ENCODE measurements around the gene VSIG4. TPM values are rescaled to one million over a fixed set of nuclear protein-coding genes. Genes with fewer than 3 reads are reported as not detected.

The VSIG4 gene
- total and polyA plus RNA-seq, 7 donors, result 5.8 to 24.5 (median 13.4) TPM

DNA sequence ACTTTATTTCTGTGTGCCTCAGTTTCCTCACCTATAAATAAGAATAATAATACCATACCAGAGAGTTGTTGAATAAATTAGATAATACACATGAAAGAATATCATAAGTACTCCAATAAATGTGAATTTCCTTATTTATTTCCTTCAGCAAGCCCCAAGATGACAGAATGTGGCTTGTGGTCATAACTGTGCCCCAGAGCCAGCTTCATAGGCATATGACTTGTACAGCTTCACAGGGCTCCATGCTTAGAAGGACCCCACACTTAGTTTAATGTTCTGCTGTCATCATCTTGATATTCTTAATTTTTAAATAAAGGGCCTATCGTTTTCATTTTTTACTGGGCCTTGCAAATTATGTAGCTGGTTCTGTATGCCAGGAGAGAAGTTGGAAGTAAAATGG lies 25.3 kb downstream of the VSIG4 start:
- H3K36me3 ChIP-seq (ENCODE audit: insufficient read depth in 1 of 2, low read depth in 1 of 2), result no peaks in the 10 kb centered on the region
- no peaks in the 10 kb centered on the region for H3K27me3 ChIP-seq (ENCODE audit: insufficient read depth in 3 of 3, low read length in 2 of 3)

DNA sequence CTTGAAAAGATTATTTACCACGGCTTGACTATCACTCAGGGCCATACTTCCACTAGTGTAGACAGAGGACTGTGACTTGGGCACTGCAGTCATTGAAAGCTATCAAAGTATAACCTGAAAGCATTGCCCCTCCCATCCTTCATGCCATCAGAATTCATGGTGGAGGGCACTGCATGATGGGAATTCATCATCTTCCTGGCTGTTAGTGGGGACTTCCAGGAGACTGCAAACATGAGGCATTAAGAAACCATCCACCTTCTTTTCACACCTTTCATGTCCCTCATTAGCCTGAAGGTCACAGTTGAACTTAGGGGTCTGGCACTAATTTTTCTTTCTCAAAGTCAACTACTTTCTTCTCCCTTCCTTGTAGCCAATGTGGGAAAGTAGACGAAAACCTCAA lies 25.8 kb downstream of the VSIG4 start:
- no peak for DNase-seq
- H3K27ac ChIP-seq, result no peak overlapping the region
- no peaks in the 10 kb centered on the region for H3K27me3 ChIP-seq (ENCODE audit: insufficient read depth in 3 of 3, low read length in 2 of 3)
- no peak overlapping the region for H3K4me3 ChIP-seq
- no peak for ATAC-seq
- H3K36me3 ChIP-seq (ENCODE audit: insufficient read depth in 1 of 2, low read depth in 1 of 2), result no peaks in the 10 kb centered on the region
- TF ChIP-seq, protein P1, sequence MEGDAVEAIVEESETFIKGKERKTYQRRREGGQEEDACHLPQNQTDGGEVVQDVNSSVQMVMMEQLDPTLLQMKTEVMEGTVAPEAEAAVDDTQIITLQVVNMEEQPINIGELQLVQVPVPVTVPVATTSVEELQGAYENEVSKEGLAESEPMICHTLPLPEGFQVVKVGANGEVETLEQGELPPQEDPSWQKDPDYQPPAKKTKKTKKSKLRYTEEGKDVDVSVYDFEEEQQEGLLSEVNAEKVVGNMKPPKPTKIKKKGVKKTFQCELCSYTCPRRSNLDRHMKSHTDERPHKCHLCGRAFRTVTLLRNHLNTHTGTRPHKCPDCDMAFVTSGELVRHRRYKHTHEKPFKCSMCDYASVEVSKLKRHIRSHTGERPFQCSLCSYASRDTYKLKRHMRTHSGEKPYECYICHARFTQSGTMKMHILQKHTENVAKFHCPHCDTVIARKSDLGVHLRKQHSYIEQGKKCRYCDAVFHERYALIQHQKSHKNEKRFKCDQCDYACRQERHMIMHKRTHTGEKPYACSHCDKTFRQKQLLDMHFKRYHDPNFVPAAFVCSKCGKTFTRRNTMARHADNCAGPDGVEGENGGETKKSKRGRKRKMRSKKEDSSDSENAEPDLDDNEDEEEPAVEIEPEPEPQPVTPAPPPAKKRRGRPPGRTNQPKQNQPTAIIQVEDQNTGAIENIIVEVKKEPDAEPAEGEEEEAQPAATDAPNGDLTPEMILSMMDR (IDR thresholded peaks at IDR 0.05), result no peak
- WGBS, 3 donors, result 38 to 72% (median 64%) methylated on average over 2 of the region's 2 CpGs
- H3K9me3 ChIP-seq, result no peaks in the 10 kb centered on the region
- intact Hi-C loops (cut with DNase I), result no loop called here
- H3K4me1 ChIP-seq, result no peaks in the 10 kb centered on the region

More for the DNA sequence above, 25.3 kb downstream of the VSIG4 start:
- TF ChIP-seq, protein P1 (IDR thresholded peaks at IDR 0.05), result no peak
- no peak for DNase-seq
- Histone ChIP-seq H3K9me3 (no peaks in the 10 kb centered on the region), H3K4me1 (no peaks in the 10 kb centered on the region), H3K27ac (no peak overlapping the region), H3K4me3 (no peak overlapping the region)
- 21 to 89% (median 53%) methylated on average over 1 of the region's 1 CpG for WGBS, 3 donors
- intact Hi-C loops (cut with DNase I), result no loop called here
- no peak for ATAC-seq

DNA sequence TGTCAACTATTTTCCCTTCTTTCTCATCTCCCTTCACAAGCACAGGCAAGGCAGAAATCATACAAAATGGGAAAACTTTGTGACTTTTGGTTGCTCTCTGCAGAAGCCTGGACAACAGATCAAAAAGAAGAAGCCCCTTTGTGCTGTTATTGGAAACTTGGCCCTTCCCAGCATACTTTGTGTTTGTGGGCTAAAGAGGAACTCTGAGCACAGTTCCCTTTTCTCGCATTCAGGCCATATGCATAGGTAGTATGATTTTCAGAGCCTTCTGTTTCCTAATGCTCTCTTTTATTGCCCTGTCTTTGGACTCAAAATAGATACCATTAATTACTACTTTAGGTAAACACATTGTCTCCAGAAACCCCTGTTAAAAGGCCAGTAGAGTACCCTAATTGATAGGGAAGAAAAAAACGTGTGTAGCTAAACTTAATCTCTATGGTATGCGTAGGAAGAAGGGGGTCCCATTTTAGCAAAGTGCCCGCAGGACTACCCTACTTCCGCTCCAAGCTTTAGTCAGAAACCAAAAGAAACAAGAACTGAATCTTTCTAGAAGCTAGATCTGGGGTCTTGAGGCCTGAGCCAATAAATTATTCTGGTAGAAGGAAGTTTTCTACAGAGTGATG lies 26.6 kb downstream of the VSIG4 start:
- TF ChIP-seq, protein P1 (IDR thresholded peaks at IDR 0.05), result no peak
- no peak overlapping the region for H3K4me3 ChIP-seq
- ATAC-seq (no peak), DNase-seq (no peak)
- intact Hi-C loops (cut with DNase I), result no loop called here
- H3K4me1 ChIP-seq, result no peaks in the 10 kb centered on the region
- H3K9me3 ChIP-seq, result no peaks in the 10 kb centered on the region
- WGBS, 3 donors, result 75 to 77% (median 76%) methylated on average over 5 of the region's 5 CpGs
- H3K36me3 ChIP-seq (ENCODE audit: insufficient read depth in 1 of 2, low read depth in 1 of 2), result no peaks in the 10 kb centered on the region
- H3K27me3 ChIP-seq (ENCODE audit: insufficient read depth in 3 of 3, low read length in 2 of 3), result no peaks in the 10 kb centered on the region
- H3K27ac ChIP-seq, result no peak overlapping the region

DNA sequence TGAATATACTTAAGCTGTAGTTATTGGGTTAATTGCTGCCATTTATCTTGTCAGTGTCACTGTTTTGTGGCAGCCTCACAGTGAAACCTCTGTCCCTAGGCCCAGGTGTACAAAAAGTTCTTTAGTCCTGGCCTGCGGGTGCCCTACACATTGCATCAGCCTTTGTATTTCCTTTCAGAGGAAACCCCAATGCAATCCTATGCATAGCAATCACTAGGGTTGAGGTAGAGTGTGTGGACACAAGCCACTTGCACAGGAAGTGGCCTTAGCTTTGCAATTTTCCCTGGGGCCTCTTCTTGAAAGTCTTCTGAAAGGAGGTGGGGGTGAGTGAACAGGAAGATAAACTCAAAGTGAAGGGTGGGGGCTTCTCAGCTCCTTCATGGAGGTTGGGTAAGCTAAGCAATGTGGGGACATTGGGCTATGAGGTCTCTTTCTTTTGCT lies 27.8 kb downstream of the VSIG4 start:
- WGBS, 3 donors, result 63 to 85% (median 64%) methylated on average over 1 of the region's 1 CpG
- DNase-seq (no peak), ATAC-seq (no peak)
- TF ChIP-seq, protein P1 (IDR thresholded peaks at IDR 0.05), result no peak
- intact Hi-C loops (cut with DNase I), result no loop called here
- no peaks in the 10 kb centered on the region for H3K27me3 ChIP-seq (ENCODE audit: insufficient read depth in 3 of 3, low read length in 2 of 3)
- H3K4me3 ChIP-seq, result no peak overlapping the region
- H3K9me3 ChIP-seq, result no peaks in the 10 kb centered on the region
- no peak overlapping the region for H3K27ac ChIP-seq
- H3K36me3 ChIP-seq (ENCODE audit: insufficient read depth in 1 of 2, low read depth in 1 of 2), result no peaks in the 10 kb centered on the region
- H3K4me1 ChIP-seq, result no peaks in the 10 kb centered on the region

All from psoas muscle (tissue), 8 donors.